ENCODE measurements around the gene PPP1R14B.

PPP1R14B gene

DNA sequence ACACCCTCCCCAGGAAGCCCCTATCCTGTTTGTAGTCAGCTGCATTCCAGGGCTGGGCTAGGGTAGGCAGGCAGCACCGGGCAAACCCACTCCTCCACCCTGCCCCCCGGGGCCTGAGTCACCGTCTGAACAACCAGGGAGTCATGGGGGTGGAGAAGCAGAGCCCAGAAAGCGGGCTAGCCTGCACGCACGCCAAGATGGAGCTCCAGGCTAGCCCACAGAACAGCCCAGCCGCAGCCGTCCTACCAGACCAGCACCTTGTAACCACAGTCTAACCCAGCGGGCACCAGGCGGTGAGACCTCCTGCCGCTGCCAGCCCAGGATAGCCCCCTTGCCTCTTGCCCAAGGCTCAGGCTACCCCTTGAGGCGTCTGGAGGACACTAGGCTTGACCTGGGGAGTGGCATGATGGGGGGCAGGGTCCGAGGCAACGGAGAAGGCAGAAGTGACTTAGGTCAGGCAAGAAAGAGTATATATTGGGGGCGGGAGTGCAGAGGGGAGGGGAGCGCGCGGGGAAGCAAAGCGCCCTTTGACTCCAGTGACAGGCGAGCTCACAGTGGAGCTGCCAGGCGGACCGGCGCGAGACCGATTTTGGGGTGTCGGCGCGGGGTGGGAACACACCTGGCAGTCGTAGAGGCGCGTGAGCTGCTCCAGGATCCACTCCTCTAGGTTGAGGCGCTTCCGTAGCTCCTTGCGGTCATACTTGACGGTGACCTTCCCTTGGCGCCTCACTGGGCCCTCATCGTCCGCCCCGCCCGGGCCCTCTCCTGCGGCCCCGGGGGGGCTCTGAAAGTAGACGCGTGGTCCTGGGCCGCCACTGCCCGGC lies 734 bp downstream of the PPP1R14B start:
- peak; percentile 65 to 68 for DNase-seq (ENCODE audit: low read depth in 2 of 2)

DNA sequence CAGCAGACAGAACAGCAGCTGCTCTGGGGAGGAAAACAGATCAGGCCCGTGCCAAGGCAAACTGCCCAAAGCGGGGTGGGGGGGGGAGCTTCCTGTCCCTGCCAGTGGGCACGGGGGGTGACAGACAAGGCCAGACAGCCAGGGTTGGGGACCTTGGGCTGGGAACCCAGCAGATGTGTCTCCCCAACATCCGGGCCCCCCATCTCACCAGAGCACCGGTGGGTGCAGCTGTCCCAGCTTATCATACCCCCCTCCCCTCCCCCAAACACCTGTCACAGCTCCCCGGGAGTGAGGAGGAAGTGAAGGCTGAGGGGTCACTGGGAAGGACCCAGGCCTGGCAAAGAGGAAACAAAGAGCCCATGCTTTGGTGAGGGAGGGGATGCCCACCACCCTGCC lies 1.3 kb downstream of the PPP1R14B start:
- DNase-seq (ENCODE audit: low read depth in 2 of 2): no peak

DNA sequence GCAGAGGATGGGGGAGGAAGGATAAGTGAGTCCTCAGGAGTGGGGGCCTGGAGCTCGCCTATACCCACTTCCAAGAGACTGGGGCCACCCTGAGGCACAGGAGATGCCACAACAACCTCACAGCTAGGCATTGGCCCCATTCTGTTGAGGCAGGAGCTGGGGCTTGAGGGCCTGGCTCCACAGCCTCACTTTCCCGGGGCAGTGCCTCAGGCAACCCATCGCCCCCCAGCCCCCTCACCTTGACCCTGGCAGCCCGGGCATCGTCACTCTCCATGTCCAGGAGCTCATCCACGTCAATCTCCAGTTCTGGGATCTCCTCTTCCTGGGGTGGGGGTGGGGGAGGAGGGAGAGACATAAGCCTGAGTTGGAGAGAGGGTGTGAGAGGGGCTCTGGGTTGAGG lies 1.8 kb downstream of the PPP1R14B start:
- DNase-seq (ENCODE audit: low read depth in 2 of 2): no peak

DNA sequence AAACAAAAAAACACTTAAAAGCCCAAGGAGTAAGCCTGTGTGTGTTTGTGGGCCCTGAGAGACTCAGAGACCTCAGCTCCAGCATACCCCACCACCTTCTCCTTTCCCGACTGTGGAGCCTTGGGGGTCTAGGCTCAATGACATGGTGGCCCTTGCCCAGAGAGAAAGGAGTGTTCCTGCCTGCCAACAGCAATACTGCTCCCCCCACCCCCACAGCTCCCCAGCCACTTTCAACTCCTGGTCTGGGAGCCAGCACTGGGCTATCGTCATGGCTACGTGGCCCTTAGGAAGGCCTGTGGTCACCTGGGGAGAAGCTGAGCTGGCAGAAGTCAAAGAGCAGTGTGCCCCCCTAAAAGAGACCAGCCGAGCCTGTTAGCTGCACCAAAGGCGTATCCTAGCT lies 2.6 kb downstream of the PPP1R14B start:
- DNase-seq (ENCODE audit: low read depth in 2 of 2): no peak

DNA sequence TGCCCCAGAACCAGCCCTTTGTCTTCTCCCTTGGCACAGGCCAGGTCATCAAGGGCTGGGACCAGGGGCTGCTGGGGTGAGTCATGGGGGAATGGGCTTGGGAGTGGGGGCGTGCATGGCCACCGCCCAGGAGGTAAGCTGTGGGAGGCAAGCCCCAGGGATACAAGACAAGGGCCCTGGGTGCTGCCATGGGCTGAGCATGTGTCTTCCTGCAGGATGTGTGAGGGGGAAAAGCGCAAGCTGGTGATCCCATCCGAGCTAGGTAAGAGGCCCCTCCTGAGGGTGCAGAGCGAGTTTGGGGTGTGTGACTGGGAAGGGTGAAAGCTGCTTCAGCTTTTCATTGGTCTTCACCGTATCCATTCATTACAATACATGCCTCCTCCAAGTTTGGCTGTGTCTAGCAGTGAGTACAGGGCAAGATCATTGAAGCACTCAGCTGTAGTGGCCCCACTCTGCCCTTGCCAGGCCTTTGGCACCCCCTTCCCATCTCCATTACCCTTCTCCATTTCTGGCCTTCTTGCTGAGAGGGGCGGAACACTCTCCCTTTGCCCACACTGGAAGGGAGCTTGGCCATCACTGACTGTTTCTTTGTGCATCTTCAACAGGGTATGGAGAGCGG lies 3.4 kb downstream of the PPP1R14B start:
- DNase-seq (ENCODE audit: low read depth in 2 of 2): no peak

- DNase-seq (ENCODE audit: low read depth in 2 of 2): peak in 1 of 2 experiments; percentile 98
Measured at GRCh38 chr11:64241491-64242374, 5.0 kb downstream of the PPP1R14B start.

DNA sequence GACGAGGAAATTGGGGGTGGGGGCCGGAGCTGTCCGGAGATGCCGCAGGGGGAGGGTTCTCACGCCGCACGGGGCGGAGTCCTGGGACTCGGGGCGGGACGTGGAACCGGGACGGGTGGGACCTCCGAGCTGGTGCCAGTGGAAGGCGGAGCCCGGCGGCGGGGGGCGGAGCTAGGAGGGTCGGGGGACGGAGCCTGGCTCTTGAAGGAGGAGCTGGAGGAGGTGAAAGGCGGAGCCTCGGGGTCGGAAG lies 5.6 kb downstream of the PPP1R14B start:
- peak in 1 of 2 experiments; percentile 98 for DNase-seq (ENCODE audit: low read depth in 2 of 2)

DNA sequence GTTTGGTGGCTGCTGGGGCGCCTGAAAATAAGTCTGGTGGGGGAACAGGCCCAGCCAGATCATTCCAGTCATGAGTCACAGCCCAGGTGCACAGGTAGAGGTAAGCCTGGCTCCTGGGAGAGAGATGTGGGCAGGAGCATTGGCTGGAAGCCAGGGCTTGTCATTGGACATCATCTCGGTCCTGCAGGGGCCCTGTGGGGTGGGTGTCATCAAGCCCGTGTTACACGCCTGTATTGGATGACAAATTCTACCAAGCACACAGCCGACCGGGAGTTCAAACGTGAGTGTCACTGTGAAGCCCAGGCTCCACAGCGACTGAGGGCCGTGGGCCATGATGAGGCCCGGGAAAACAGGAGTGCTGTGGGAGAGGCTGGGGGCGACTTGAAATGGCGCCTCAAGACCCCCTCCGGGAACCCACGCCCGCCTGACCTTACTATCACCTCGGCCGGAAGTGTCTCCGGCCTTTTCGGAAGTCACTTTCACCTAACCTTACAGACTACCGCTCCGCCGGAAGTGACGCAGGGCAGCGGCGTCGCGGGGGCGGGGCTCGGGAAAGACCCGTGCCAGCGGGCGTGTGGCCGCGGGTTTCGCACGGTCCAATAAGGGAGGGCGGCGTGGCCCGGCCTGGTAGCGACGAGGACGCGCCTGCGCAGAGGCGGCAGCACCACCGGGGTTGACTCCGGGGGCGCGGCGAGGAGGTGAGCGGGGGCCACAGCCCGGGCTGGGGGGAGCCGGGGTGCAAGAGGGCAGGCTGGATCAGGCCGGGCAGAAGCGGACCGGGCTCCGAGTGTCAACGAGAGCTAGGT lies 6.1 kb downstream of the PPP1R14B start, which contains the start of gene FKBP2:
Gene FKBP2, plus strand, starts transcription at position 661 of the 806 bp plus-strand sequence. CDS start 1,293 bp downstream, outside the sequence.
- peak; percentile 93 to 94 for DNase-seq (ENCODE audit: low read depth in 2 of 2)

GRCh38 chr11:64239662-64240434 lies 6.9 kb downstream of the PPP1R14B start:
- DNase-seq (ENCODE audit: low read depth in 2 of 2): no peak

- DNase-seq (ENCODE audit: low read depth in 2 of 2): no peak
Measured at GRCh38 chr11:64238999-64239398, 7.7 kb downstream of the PPP1R14B start.

DNA sequence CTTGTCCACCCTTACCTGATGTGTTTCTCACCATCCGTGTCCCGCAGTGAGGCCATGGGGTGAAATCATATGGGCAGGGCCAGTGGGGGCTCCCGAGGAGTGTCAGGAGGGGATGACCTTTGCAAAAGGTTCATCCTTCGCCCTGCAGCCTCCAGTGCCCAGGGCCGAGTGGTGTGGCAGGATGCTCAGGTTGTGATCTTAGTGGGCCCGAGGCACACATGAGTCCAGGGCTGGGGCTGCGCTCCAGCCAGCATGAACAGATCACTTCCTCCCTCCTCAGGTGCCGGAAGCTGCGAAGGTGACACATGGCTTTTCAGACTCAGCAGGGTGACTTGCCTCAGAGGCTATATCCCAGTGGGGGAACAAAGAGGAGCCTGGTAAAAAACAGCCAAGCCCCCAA lies 8.7 kb downstream of the PPP1R14B start:
- DNase-seq (ENCODE audit: low read depth in 2 of 2): no peak

- no peak for DNase-seq (ENCODE audit: low read depth in 2 of 2)
Measured at GRCh38 chr11:64237484-64237951, 9.2 kb downstream of the PPP1R14B start.

DNA sequence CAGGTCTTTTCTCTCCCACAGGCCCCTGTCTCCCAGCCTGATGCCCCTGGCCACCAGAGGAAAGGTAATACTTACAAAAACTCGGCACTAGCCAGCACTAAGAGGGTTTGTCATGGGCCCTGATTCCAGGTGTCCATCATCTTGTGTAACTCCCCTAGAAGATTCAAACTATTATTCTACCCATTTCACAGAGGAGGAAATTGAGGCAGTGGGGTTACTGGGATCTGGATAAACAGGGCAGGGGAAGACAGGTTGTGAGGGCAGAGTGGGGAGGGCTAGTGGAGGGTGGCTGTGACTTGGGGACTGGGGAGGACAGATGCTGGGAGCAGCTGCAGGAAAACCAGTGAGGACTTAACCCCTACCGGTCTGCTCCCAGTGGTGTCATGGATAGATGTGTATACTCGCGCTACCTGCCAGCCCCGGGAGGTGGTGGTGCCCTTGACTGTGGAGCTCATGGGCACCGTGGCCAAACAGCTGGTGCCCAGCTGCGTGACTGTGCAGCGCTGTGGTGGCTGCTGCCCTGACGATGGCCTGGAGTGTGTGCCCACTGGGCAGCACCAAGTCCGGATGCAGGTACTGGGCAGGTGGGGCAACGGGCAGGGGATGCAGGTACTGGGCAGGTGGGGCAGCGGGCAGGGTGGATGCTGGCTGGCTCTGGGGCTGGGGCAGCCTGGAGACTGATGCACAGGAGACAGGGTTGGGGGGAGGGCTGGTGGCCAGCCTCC lies 11.1 kb downstream of the PPP1R14B start:
- no peak for DNase-seq (ENCODE audit: low read depth in 2 of 2)

GRCh38 chr11:64234647-64235379 lies 11.9 kb downstream of the PPP1R14B start:
- DNase-seq (ENCODE audit: low read depth in 2 of 2): no peak

DNA sequence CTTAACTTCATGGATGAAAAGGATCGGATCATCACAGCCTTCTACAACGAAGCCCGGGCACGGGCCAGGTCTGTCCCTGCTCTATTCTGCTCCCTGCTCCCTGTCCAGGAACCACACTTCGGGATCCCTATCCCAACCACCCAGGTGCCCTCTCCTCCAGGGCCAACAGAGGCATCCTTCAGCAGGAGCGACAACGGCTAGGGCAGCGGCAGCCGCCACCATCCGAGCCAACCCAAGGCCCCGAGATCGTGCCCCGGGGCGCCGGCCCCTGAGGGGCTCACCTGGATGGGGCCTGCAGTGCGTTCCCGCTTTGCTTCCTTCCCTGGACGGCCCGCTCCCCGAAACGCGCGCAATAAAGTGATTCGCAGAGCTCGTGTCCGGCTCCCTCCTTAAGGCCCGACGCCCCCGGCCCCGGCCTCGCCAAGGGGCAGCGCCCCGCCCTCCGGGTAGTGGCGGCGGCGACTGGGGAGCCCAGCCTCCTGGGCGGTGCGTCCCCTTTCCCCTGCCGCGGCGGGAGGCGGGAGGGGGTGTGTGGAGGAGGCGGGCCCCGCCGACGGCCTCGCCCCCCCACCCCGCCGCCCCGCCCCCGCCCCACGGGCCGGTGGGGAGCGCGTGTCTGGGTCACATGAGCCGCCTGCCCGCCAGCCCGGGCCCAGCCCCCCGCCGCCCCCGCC lies 12.7 kb downstream of the PPP1R14B start, which contains the start of gene VEGFB:
Gene VEGFB, plus strand, starts transcription at position 672 of the 674 bp plus-strand sequence. CDS start 250 bp downstream, outside the sequence.
- DNase-seq (ENCODE audit: low read depth in 2 of 2): no peak

DNA sequence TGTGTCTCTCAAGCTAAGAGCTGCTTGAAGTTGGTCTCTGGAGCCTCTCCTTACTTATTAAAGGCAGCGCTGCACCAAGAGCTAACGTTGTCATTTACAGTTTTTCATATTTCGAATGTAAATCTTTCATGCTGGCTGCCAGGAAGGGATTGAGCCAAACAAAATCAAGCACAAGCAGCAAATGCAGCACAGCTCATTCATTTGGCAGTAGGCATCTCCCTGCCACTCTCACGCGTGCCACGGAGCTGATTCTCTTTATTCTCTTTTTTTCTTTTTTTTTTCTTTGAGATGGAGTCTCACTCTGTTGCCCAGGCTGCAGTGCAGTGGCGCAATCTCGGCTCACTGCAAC lies 13.8 kb downstream of the PPP1R14B start:
- no peak for DNase-seq (ENCODE audit: low read depth in 2 of 2)

GRCh38 chr11:64232182-64232966 lies 14.4 kb downstream of the PPP1R14B start:
- DNase-seq (ENCODE audit: low read depth in 2 of 2): no peak

DNA sequence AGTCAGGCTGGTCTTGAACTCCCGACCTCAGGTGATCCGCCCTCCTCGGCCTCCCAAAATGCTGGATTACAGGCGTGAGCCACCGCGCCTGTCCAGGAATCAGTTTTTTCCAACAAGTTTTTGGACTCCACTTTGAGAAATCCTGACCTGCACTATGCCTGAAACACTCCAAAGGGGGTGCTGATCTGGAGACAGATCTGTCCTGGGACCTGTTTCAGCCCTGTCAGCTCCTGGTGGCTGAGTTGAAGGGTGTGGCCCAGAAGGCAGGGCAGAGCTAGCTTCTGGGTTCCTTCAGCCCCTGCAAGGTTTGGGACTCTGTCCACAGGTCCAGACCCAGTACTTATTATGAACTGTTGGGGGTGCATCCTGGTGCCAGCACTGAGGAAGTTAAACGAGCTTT lies 15.2 kb downstream of the PPP1R14B start:
- no peak for DNase-seq (ENCODE audit: low read depth in 2 of 2)

All from fibroblast of skin of left quadriceps (primary cell).